Measurements from ENCODE around the gene ITGB1BP1. TPM values are rescaled to one million over a fixed set of nuclear protein-coding genes. Genes with fewer than 3 reads are reported as not detected.

Gene ITGB1BP1
- total and polyA plus RNA-seq, 8 donors, result 20.1 to 117 (median 53.5) TPM

- Histone ChIP-seq H3K36me3 (peaks cover 22 to 92% (median 69%) of the 10 kb centered on the region in 4 donors), H3K4me3 (no peak overlapping the region), H3K27ac (peak overlapping the region in 2 of 5 donors; percentile 17 to 60), H3K9me3 (no peaks in the 10 kb centered on the region), H3K4me1 (peaks cover 5 to 51% (median 24%) of the 10 kb centered on the region in 4 donors), H3K27me3 (no peaks in the 10 kb centered on the region)
- no peak for DNase-seq
- intact Hi-C loops (cut with DNase I; ENCODE audit: low total_unique reads), result no loop called here
- 64 to 86% (median 82%) methylated on average over 8 of the region's 8 CpGs for WGBS, 5 donors
- TF ChIP-seq CTCF (IDR thresholded peaks at IDR 0.05), result no peak
- TF ChIP-seq POLR2A (IDR thresholded peaks at IDR 0.05), result no peak
- no peak for TF ChIP-seq POLR2AphosphoS5 (IDR thresholded peaks at IDR 0.05)
- no peak for TF ChIP-seq EP300 (IDR thresholded peaks at IDR 0.05)
These were observed 15.9 kb downstream of the ITGB1BP1 start for GRCh38 chr2:9407363-9407811.

GRCh38 chr2:9406529-9407362 lies 16.6 kb downstream of the ITGB1BP1 start:
- no peaks in the 10 kb centered on the region for H3K9me3 ChIP-seq
- TF ChIP-seq CTCF (IDR thresholded peaks at IDR 0.05) (no peak), EP300 (IDR thresholded peaks at IDR 0.05) (no peak), POLR2A (IDR thresholded peaks at IDR 0.05) (no peak), POLR2AphosphoS5 (IDR thresholded peaks at IDR 0.05) (no peak)
- peaks cover 5 to 51% (median 24%) of the 10 kb centered on the region in 4 donors for H3K4me1 ChIP-seq
- no peaks in the 10 kb centered on the region for H3K27me3 ChIP-seq
- peaks cover 17 to 92% (median 70%) of the 10 kb centered on the region in 4 donors for H3K36me3 ChIP-seq
- H3K27ac ChIP-seq, result peak overlapping the region in 3 of 5 donors; percentile 17 to 60 (median 46)
- intact Hi-C loops (cut with DNase I; ENCODE audit: low total_unique reads), result no loop called here
- no peak for DNase-seq
- 43 to 63% (median 61%) methylated on average over 13 of the region's 13 CpGs for WGBS, 5 donors
- H3K4me3 ChIP-seq, result no peak overlapping the region

GRCh38 chr2:9405636-9406035 lies 17.7 kb downstream of the ITGB1BP1 start:
- Histone ChIP-seq H3K36me3 (peaks cover 17 to 92% (median 70%) of the 10 kb centered on the region in 4 donors), H3K4me1 (peaks cover 5 to 51% (median 26%) of the 10 kb centered on the region in 4 donors), H3K4me3 (no peak overlapping the region), H3K27me3 (no peaks in the 10 kb centered on the region), H3K27ac (no peak overlapping the region), H3K9me3 (no peaks in the 10 kb centered on the region)
- TF ChIP-seq CTCF (IDR thresholded peaks at IDR 0.05) (no peak), POLR2A (IDR thresholded peaks at IDR 0.05) (no peak), EP300 (IDR thresholded peaks at IDR 0.05) (no peak), POLR2AphosphoS5 (IDR thresholded peaks at IDR 0.05) (no peak)
- WGBS, 5 donors, result 90 to 100% (median 97%) methylated on average over 1 to 2 of the region's 2 CpGs
- no peak for DNase-seq
- intact Hi-C loops (cut with DNase I; ENCODE audit: low total_unique reads), result no loop called here

- H3K27ac ChIP-seq, result no peak overlapping the region
- H3K9me3 ChIP-seq, result no peaks in the 10 kb centered on the region
- no peak for TF ChIP-seq CTCF (IDR thresholded peaks at IDR 0.05)
- TF ChIP-seq POLR2A (IDR thresholded peaks at IDR 0.05), result no peak
- TF ChIP-seq EP300 (IDR thresholded peaks at IDR 0.05), result no peak
- TF ChIP-seq POLR2AphosphoS5 (IDR thresholded peaks at IDR 0.05), result no peak
- H3K27me3 ChIP-seq, result no peaks in the 10 kb centered on the region
- peaks cover 18 to 85% (median 67%) of the 10 kb centered on the region in 4 donors for H3K36me3 ChIP-seq
- no peak for DNase-seq
- WGBS, 5 donors, result 83 to 85% (median 84%) methylated on average over 4 of the region's 4 CpGs
- intact Hi-C loops (cut with DNase I; ENCODE audit: low total_unique reads), result no loop called here
- H3K4me3 ChIP-seq, result no peak overlapping the region
- H3K4me1 ChIP-seq, result peaks cover 5 to 51% (median 28%) of the 10 kb centered on the region in 4 donors
These were observed 18.9 kb downstream of the ITGB1BP1 start for GRCh38 chr2:9404451-9404850.

All from stomach (tissue), 9 donors.